ENCODE data around the gene NIM1K. TPM values are rescaled to one million over a fixed set of nuclear protein-coding genes. Genes with fewer than 3 reads are reported as not detected.
"Not testable (repeated sequence)": the region's sequence is repeated elsewhere in the genome, so short reads cannot be mapped to it uniquely, and the experiment has no call there.

Gene NIM1K
- total RNA-seq, 1 donor from 2014 or later = 0.13 TPM

DNA sequence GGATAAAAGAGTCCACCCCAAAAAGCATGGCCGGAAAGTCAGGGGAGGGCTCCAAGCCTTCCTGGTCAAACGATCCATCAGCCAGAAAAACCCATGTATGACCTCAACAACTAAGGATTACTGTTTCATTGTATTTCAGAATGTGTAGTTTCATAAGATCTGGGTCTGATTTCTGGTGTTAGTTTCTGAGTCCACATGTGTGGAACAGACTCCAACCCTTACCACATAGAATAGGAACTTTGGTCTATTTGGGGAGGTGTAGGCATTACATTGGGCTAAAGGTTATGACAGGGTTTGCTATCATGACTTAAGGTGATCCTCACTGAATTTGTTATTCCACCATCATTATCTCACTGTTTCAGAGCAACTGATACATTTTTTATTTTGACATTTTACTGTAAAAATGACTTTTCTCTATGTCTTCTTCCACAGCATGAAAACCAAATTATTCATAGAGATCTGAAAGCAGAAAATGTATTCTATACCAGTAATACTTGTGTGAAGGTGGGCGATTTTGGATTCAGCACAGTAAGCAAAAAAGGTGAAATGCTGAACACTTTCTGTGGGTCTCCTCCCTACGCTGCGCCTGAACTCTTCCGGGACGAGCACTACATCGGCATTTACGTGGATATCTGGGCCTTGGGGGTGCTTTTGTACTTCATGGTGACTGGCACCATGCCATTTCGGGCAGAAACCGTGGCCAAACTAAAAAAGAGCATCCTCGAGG, 87.7 kb downstream of the NIM1K start:
- DNase-seq (ENCODE audit: low read depth in 2 of 2) = no peak

DNA sequence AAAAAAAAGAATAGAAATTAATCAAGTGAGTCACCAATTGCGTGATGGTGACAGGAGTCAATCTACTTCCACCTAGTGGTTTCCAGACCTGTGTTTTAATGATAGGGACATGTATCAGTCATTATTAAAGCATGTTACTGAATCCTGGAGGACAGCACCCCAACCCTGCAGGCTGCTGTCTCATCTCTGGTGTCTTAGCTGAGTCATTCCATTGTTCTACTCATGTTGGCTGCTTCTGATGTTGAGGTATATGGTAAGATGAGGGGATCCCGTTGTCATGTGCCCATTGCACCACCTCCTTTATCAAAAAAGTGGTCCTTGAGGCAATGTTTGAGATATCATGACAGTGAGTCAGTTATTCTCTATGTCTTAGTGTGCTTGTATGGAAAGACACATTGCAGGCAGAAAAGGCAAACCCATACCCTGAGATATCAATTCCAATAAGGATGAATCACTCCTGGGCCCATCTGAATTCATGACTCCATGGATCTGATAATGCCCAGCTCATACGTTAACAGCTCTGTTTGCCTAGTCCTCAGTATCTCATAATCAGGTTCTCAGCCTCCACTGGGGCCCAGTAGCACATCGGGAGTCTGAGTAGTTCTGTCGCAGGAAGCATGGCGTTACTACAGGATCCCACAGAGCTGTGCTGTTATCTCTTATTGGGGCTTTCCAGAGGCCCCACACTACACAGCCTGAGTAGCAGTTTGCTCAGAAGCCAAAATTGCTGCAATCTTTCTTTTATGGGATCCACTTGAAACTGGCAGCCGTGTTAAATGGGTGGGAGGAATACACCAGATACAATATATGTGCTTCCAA, 90.0 kb downstream of the NIM1K start:
- DNase-seq (ENCODE audit: low read depth in 2 of 2) = no peak

DNA sequence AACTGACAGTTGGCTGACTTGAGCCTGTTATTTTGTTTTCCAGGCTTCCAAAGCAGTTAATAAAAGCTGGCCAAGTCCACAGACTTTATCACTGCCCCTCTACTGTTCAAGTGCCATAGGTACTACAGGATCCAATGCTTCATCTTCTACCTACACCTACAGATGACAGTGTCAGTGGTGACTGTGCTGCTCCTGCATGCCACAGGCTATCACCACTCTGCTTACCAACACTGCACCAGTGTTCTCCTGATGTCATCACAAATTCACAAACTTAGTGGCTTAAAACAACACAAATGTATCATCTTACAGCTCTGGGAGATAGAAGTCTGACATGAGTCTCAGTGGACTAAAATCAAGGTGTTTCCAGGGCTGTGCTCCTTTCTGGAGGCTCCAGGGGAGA, 94.6 kb downstream of the NIM1K start:
- no peak for DNase-seq (ENCODE audit: low read depth in 2 of 2)

DNA sequence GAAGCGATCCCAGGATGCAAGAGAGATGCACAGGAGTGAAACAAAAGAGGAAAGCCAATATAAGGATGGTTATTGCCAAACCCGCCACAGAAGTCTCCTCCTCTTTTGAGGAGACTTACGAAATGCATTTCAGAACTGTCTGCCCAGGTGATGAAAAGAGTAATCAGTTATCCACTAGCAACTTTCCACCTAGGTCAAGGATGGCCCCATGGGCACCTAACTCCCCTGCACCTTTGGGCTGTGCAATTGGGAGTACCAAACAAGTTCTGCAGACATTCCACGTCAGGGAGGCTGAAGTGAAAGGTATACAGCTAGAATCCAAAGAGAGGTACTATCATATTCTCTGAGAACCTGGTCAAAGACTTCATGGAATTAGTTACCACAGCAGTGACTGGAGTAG, 95.5 kb downstream of the NIM1K start:
- no peak for DNase-seq (ENCODE audit: low read depth in 2 of 2)

DNA sequence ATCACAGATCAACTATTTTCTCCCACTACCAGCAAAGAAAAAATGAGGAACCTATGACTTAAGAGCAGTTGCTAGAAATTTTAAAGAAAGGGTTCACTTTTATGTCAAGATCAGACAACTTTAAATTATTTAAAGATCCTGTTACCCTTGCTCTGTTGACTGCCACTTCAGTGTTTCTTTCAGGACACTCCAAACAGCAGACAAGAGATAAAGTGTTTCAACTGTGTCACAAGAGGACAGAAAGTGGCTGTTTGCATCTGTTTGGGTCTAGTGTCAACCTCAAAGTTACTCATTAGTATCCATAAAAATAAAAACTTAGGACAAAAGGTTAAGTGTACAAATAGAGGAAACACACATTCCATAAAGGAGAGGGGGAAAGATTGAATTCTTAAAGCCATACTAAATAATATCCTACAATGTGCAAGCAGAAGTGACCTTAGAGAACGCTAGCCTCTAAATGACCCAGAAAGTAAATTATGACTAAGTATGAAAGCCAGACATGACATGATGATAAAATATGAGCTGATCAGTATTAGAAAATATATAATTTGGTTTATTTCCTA, 96.3 kb downstream of the NIM1K start:
- no peak for DNase-seq (ENCODE audit: low read depth in 2 of 2)

DNA sequence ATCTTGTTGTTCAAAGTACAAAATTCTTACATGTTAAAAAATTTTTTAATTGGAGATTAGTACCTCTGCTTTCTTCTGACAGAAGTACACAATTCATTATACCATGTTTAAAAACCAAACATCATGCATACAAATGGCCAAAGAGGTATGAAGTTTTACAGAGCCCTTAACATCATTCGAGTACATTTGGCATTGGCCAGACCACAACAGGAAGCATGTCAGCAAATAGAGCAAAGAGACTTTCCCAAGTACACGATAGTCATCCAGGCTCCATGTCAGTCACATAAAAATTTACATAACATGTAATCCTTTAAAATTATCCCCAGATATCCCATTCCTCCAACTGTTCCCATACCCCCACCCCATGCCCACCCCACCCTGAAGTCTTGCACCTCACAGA, 98.7 kb downstream of the NIM1K start:
- DNase-seq (ENCODE audit: low read depth in 2 of 2) = no peak

DNA sequence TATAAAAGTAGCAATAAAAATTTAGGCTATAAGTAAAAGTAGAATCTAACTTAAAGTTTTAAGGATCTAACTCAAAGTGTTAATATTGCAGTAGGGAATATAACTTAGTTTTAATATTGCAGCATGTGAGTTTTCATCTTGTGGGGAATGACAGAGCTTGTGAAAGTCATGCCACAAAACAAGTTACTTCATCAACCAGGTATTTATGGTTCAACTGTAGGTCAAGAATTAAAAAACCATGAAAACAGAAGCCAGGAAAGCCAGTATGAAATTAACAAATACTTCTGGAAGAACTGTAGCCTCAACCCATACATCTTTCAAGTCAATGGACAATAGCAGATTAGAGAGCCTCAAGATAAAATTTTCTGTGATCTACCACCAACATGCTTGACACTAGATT, 102.2 kb downstream of the NIM1K start:
- DNase-seq (ENCODE audit: low read depth in 2 of 2) = no peak

DNA sequence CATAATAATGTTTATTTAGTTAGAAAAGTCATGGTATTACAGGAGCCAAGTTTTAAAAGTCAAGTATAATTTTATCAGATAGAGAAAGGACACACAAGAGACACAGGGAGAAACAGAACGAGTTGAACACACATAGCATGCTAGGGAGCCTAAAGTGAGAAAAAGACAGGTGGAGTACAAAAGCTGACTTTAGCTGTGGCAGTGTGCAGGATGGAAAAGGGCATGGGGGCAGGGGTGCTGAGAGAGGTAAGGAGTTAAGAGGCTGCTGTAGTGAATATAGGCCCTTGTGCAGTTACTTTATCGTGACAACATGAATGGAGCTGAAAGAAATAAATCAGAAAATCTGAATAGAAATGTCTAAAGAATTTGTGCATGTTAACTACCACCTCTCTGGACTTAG, 103.2 kb downstream of the NIM1K start:
- DNase-seq (ENCODE audit: low read depth in 2 of 2) = no peak

DNA sequence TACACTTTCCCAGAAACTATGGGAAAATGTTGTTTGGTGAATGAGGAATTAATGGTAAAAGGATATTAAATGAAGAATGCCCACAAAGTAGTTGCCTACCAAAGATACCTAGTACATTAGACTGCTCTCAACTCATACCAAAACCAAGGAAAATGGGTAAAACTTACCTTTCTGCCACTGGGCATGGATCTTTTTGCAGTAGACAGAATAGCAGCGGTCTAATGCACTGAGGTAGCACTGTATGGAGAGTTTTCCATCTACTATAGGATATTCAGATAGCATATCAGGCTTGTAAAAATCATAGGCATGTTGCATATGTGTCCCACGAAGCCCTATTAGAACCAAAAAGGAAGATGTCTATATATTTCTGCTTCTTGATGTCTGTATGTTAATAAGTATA, 104.8 kb downstream of the NIM1K start:
- DNase-seq (ENCODE audit: low read depth in 2 of 2) = no peak

DNA sequence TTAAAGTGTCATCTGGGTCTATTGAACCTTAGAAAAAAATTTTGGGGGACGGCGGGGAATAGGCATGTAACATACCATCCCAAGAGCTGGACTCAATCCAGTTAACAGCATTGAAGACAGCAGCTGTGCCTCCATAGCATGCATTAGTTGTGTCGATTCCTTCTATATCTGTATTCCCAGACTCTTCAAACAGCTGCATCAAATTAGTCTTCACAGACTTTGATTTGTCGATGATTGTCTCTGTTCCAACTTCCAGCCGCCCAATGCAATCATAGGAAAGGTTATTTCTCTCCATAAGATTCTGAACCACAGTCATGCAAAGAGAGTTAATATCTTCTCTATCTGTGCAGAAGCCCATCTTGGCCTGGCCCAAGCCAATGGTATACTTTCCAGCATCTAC, 106.4 kb downstream of the NIM1K start:
- no peak for DNase-seq (ENCODE audit: low read depth in 2 of 2)

DNA sequence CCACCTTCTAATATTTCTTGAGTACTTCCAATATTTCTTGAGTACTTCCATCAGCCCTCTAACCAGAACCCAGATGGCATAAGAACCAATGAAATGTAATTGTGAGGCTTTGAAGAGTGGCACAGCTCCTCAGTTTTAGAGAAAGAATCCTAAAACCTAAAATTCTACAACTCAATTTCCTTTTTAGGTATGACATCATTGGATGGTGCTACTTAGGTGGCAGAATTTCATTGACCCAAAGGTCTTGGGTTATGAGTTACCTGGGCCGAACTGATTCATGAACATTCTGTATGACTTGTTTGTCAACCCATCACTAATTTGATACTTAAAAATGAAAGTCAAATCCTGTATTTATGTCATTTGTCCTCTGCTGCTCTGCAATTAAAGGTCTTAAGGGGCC, 108.1 kb downstream of the NIM1K start:
- no peak for DNase-seq (ENCODE audit: low read depth in 2 of 2)

DNA sequence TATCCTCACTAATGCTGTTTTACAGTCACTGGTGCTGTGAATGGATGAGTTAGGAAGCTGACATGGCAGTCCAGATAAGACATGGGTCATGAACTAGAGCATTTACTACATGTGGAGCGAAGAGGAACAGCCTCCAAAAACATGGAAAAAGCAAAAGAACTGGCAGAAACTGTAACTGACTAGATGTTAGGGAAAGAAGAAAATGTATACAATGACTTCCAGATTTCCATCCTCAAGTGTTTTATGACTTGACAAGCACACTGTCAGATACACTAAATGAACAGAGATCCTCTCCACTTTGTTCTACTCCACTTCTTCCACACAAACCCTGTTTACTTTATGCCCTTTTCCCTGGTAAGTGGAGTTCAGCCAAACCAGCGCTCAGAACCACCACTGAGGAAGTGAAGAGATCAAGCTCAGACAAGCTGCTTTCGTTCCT, 109.6 kb downstream of the NIM1K start:
- no peak for DNase-seq (ENCODE audit: low read depth in 2 of 2)

DNA sequence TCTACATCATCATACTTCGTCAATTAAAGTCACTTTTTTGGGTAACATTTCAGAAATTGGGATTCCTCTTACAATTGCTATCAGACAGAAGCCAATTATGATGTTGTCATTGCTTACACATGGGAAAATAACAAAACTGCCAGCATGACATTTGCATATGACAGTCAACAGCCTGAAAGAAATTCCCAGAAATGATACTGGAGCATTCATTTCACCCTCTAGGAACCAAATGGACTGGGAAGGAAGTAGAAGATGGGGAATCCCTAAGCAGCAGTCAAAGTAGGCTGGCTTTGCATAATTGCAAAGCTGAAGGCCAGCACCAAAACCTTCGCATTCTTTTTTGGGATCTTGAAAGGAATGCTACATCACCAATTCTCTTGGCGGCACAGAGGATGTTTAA, 110.5 kb downstream of the NIM1K start:
- no peak for DNase-seq (ENCODE audit: low read depth in 2 of 2)

DNA sequence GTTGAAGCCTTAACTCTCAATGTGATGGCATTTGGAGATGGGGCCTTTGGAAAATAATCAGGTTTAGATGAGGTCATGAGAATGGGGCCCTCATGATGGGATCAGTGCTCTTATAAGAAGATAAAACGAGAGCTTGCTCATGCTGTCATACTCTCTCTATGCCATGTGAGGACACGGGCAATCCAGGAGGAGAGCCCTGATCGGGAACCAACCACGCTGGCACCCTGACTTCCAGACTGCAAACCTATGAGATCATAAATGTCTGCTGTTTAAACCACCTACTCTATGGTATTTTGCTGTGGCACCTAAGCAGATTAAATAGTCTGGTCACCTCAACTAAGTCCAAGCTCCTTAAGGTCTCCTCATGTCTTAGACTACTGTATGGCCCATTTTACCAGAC, 111.2 kb downstream of the NIM1K start:
- no peak for DNase-seq (ENCODE audit: low read depth in 2 of 2)

DNA sequence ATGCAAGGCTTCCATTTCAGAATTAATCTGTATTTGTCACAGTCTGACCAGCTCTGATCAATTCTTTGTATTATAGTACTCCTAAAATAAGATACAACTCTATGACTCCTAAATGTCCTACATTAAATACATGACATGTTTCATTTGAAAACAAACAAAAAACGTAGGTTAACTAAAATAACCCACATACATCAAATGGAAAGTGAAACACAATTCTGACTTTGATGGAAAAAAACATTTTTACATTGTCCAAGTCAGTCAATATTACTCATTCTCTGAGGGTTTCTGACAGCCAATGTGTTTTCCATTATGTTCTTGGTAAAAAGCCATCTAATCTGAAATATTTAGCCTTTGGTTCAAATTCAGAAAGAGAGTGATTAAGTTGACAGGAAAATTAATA, 112.5 kb downstream of the NIM1K start:
- DNase-seq (ENCODE audit: low read depth in 2 of 2) = peak in 1 of 2 donors; percentile 23

DNA sequence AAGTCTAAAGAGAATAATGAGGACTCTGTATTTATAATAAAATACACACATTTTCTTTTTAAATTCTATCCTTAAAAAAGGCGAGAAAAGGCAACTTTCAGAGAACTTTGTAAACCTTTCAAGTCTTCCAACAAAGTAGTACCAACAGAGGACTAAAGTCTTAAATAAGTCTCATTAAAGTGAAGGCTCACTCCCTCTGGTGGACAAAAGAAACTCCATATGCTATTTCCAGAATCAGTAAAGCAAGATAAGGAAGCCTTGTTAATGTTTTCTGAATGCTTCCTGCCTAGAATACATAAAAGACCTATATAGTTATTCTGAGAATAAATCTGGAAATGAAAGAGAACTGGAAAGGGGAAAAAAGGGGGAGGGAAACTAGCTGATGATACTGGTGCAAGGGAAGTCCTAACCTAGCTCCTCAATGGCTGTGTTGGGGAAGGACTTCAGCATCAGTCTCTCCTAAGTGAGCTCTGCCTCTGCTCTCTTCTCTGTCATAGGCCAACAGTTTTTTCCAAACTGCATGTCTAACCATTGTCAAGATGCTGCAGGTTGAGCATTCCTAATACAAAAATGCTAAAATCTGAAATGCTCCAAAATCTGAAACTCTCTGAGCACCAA, 114.0 kb downstream of the NIM1K start:
- peak; percentile 44 to 65 for DNase-seq (ENCODE audit: low read depth in 2 of 2)

DNA sequence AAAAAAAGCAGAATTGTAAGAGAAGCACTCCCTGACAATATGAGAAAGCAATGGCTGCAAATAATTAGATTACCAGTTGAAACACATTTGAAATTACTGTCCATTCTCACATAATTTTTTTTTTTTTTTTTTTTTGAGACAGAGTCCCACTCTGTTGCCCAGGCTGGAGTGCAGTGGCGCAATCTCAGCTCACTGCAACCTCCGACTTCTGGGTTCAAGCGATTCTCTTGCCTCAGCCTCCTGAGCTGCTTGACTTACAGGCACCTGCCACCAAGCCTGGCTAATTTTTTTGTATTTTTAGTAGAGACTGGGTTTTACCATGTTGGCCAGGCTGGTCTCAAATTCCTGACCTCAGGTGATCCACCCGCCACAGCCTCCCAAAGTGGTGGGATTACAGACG, 114.9 kb downstream of the NIM1K start:
- not testable (repeated sequence) for DNase-seq (ENCODE audit: low read depth in 2 of 2)

DNA sequence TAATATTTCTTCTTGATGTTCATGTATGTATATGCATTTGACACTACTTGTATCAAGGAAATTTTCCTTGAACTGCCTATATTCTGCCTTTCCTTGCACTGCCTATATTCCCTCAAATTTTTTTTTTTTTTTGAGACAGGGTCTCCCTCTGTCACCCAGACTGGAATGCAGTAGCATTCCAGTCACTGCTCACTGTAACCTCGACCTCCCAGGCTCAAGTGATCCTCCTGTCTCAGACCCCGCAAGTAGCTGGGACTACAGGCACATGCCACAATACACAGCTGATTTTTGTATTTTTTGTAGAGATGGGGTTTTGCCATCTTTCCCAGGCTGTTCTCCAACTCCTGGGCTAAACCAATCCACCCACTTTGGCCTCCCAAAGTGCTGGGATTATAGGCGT, 117.1 kb downstream of the NIM1K start:
- no peak for DNase-seq (ENCODE audit: low read depth in 2 of 2)

DNA sequence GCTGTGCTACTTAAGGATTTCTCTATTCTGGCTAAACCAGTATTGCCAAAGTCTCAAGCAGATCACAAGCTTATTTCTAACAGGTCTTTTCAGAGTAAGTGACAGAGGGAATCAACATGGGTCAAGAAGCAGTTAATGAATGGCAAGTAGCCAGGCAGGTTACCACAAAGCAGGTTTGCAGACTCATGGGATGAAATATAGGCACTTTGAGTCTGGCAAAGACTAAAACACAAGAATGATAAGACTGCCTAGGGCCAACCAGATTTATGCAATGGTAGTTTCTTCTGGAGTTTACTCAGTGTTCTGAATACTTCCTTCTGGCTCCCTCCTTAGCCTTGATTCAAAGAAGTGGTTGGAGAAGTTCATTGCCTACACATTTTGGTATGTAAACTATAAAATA, 117.6 kb downstream of the NIM1K start:
- DNase-seq (ENCODE audit: low read depth in 2 of 2) = no peak

DNA sequence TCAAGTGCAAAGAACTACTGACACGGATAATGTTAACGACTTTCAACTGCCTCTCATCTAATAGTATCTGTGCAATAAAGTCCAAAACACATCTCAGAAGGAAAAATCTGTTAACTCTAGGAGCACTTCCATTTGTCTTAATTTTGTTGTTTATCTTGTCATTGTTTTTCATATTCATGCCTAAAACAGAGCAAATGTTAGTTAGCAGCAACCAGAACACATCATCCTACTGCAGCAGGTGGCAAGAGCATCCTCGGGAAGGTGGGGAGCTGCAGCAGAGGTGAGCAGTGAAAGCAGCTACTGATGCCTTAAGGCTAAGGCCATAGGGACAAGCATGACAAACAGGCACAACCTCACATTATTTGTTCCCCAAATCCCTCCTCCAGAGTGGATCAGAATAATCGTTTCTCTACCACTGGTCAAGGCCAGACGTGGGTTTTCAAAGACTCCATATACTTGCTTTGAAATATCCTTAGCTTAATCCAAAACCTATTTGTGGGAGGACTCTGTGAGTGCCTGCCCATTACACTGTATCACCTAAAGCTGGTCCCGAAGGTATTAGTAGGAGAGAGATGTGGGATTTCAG, 120.1 kb downstream of the NIM1K start:
- no peak for DNase-seq (ENCODE audit: low read depth in 2 of 2)

DNA sequence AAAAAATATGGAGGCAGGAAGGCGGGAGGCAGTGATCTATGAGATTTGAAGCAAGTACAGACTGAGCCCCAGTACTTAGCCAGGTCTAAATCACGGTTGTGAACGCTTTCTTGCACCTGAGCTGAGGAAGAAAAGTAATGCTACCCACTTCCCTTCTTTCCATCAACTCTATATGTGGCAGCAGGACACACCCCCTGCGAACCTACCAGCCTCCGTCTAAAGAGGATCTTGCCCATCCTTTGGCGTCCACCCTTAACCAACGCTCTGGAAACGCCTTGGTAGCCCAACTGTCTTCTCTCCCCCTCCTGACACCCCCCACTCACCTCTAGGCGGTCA, 120.6 kb downstream of the NIM1K start:
- no peak for DNase-seq (ENCODE audit: low read depth in 2 of 2)

All from dermis microvascular lymphatic vessel endothelial cell (primary cell).